Ectodermal cell (in vitro differentiated cells): ENCODE data around the gene NGB.

ENCODE experiments used
- H3K27ac ChIP-seq: 2 replicates; pipeline ENCODE4 v1.7.0; 2013; ENCODE audit warnings: mild to moderate bottlenecking, low read depth, low read length; ENCODE audit not compliant: insufficient read depth, poor library complexity, severe bottlenecking
- H3K27me3 ChIP-seq: 2 replicates; pipeline ENCODE4 v1.7.0; 2013; ENCODE audit warnings: mild to moderate bottlenecking, low read length; ENCODE audit not compliant: insufficient read depth, control insufficient read depth, poor library complexity, severe bottlenecking
- H3K36me3 ChIP-seq: one replicate; pipeline ENCODE4 v1.7.0; 2013; ENCODE audit warnings: low read length; ENCODE audit not compliant: control insufficient read depth, insufficient read depth
- H3K4me1 ChIP-seq: one replicate; pipeline ENCODE4 v1.7.0; 2013; ENCODE audit warnings: low read length; ENCODE audit not compliant: control insufficient read depth, insufficient read depth
- H3K4me3 ChIP-seq: 2 replicates; pipeline ENCODE4 v1.7.0; 2013; ENCODE audit warnings: low read depth, low read length, control low read depth; ENCODE audit not compliant: insufficient read depth
- H3K9me3 ChIP-seq: 2 replicates; pipeline ENCODE4 v1.7.0; 2013; ENCODE audit warnings: mild to moderate bottlenecking, low read length, moderate library complexity; ENCODE audit not compliant: control insufficient read depth
- WGBS, 2 experiments: methylation state at CpG; one replicate each; pipeline ENCODE4 v1.1.7; 2013; ENCODE audit warnings: missing lambda C conversion rate in 2 of 2; 5-methylcytosine and 5-hydroxymethylcytosine counted together

Gene NGB

DNA sequence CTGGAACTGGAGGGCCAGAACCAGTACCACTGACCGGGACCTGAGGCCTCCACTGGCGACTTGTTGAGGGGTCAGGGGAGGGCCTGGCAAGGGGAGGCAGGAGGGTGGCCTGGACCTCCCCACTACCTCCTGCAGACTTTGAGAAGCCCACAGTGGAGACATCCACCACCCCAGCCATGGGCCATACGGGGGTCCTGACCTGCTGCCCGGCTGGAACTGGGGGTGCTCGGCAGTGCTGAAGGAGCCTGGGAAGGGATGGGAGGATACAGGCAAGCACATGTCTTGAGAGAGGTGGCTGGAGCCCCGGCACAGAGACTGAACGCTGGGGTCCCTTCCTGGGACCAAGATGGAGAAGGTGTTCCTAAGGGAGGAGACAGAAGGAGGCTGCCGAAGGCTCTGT is 14.3 kb downstream of the NGB start:
- Histone ChIP-seq H3K36me3 (no peaks in the 10 kb centered on the region), H3K4me3 (no peak overlapping the region), H3K27ac (no peak overlapping the region), H3K27me3 (no peaks in the 10 kb centered on the region), H3K4me1 (no peaks in the 10 kb centered on the region), H3K9me3 (no peaks in the 10 kb centered on the region)
- WGBS, 2 experiments, result 95 to 96% methylated on average over 8 of the region's 8 CpGs

GRCh38 chr14:77253333-77254190 is 17.4 kb downstream of the NGB start:
- Histone ChIP-seq H3K4me3 (no peak overlapping the region), H3K36me3 (no peaks in the 10 kb centered on the region), H3K27ac (no peak overlapping the region), H3K9me3 (no peaks in the 10 kb centered on the region), H3K4me1 (no peaks in the 10 kb centered on the region), H3K27me3 (no peaks in the 10 kb centered on the region)
- 89 to 90% methylated on average over 20 of the region's 20 CpGs for WGBS, 2 experiments

DNA sequence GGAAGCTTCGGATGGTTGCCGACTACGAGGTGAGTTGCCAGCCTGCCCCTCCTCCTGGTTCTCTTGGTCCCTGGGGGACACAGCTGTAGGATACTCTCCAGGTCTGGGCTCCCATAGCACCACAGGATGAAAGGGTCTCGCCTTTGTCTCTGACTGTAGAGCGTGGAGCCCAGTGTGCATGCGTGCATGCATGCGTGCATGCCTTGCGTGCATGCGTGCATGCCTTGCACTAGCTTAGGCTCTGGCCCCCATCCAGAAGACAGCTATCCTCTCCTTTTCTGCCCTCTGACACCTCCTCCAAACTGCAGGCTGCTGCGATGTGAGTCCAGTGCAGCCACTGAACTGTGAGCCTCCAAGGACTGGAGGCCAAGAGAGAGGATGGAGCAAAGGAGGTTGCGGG is 19.1 kb downstream of the NGB start:
- no peaks in the 10 kb centered on the region for H3K9me3 ChIP-seq
- no peak overlapping the region for H3K4me3 ChIP-seq
- no peak overlapping the region for H3K27ac ChIP-seq
- 94 to 95% methylated on average over 11 of the region's 11 CpGs for WGBS, 2 experiments
- no peaks in the 10 kb centered on the region for H3K4me1 ChIP-seq
- H3K27me3 ChIP-seq, result no peaks in the 10 kb centered on the region
- no peaks in the 10 kb centered on the region for H3K36me3 ChIP-seq

DNA sequence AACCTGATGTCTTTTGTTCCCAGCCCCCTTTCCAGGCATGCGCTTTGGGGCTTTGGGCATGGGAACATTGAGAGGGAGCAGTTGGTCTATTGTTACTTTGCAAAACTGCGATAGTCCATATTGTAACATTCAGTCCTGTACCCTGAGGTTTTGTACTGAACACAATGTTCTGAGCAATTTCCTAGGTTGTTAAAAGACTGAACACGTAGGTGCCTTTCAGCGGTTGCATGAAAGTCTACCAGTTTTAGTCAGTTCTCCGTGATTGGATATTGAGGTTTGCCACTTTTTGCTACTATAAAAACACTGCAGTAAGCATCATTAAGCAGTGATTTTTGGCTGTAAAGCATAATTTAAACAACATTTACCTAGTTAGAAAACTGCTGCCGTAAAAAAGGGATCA is 20.1 kb downstream of the NGB start:
- no peak overlapping the region for H3K27ac ChIP-seq
- no peaks in the 10 kb centered on the region for H3K9me3 ChIP-seq
- 89 to 92% methylated on average over 6 of the region's 6 CpGs for WGBS, 2 experiments
- no peaks in the 10 kb centered on the region for H3K4me1 ChIP-seq
- H3K4me3 ChIP-seq, result no peak overlapping the region
- no peaks in the 10 kb centered on the region for H3K36me3 ChIP-seq
- no peaks in the 10 kb centered on the region for H3K27me3 ChIP-seq

GRCh38 chr14:77249286-77249685 is 21.7 kb downstream of the NGB start:
- no peak overlapping the region for H3K4me3 ChIP-seq
- H3K4me1 ChIP-seq, result no peaks in the 10 kb centered on the region
- WGBS, 2 experiments, result 94% methylated on average over 7 of the region's 7 CpGs
- no peaks in the 10 kb centered on the region for H3K9me3 ChIP-seq
- no peaks in the 10 kb centered on the region for H3K36me3 ChIP-seq
- no peak overlapping the region for H3K27ac ChIP-seq
- H3K27me3 ChIP-seq, result no peaks in the 10 kb centered on the region

DNA sequence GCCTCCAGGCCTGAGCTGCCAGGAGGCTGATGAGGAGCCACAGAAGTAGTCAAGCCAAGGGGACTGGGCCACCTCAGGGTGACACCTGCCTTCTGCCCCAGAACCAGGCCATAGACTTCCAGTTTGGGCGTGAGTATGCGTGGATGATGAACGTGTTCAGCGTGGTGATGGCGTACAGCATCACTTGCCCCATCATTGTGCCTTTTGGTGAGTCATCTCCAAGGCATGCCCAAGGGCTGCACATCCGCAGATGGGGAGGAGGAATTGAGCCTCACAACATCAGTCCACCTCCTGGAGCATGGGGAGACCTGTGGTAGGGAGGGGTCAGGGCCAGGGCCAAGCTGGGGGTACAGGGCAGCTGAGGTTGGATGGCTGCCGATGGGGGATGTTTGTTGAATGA is 22.3 kb downstream of the NGB start:
- Histone ChIP-seq H3K9me3 (no peaks in the 10 kb centered on the region), H3K4me3 (no peak overlapping the region), H3K27me3 (no peaks in the 10 kb centered on the region), H3K27ac (no peak overlapping the region), H3K36me3 (no peaks in the 10 kb centered on the region), H3K4me1 (no peaks in the 10 kb centered on the region)
- 94 to 95% methylated on average over 7 of the region's 7 CpGs for WGBS, 2 experiments

- Histone ChIP-seq H3K9me3 (no peaks in the 10 kb centered on the region), H3K27ac (no peak overlapping the region), H3K27me3 (no peaks in the 10 kb centered on the region), H3K36me3 (no peaks in the 10 kb centered on the region), H3K4me1 (no peaks in the 10 kb centered on the region), H3K4me3 (no peak overlapping the region)
- WGBS, 2 experiments, result 100% methylated on average over 1 of the region's 1 CpG; no CpG with 5 or more reads in 1 of the 2 experiments
These were observed 24.2 kb downstream of the NGB start for GRCh38 chr14:77246784-77247183.

GRCh38 chr14:77245820-77246219 is 25.2 kb downstream of the NGB start:
- no peak overlapping the region for H3K4me3 ChIP-seq
- no peaks in the 10 kb centered on the region for H3K36me3 ChIP-seq
- H3K9me3 ChIP-seq, result no peaks in the 10 kb centered on the region
- 91 to 93% methylated on average over 4 of the region's 4 CpGs for WGBS, 2 experiments
- no peak overlapping the region for H3K27ac ChIP-seq
- H3K27me3 ChIP-seq, result no peaks in the 10 kb centered on the region
- no peaks in the 10 kb centered on the region for H3K4me1 ChIP-seq

DNA sequence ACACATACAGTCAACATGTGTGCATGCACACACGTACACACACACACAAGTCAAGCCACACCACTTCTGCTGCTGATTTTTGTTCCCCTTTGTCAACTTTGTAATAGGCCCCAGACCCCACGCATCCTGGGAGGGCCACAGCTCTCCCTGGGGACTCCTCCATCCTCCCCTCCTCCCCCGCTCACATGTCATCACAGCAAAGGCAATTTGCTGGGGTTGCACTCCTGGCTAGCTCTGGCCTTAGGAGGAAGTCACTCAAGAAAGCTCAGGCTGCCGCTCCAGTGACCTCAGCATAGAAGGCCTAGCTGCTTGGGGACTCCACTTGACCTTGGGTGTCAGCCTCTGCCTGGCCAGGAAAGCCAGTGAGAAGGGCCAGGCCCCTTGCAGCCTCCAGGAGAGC is 27.2 kb downstream of the NGB start:
- no peaks in the 10 kb centered on the region for H3K4me1 ChIP-seq
- WGBS, 2 experiments, result 88 to 92% methylated on average over 4 of the region's 4 CpGs
- H3K4me3 ChIP-seq, result no peak overlapping the region
- H3K36me3 ChIP-seq, result no peaks in the 10 kb centered on the region
- no peaks in the 10 kb centered on the region for H3K9me3 ChIP-seq
- no peak overlapping the region for H3K27ac ChIP-seq
- no peaks in the 10 kb centered on the region for H3K27me3 ChIP-seq

DNA sequence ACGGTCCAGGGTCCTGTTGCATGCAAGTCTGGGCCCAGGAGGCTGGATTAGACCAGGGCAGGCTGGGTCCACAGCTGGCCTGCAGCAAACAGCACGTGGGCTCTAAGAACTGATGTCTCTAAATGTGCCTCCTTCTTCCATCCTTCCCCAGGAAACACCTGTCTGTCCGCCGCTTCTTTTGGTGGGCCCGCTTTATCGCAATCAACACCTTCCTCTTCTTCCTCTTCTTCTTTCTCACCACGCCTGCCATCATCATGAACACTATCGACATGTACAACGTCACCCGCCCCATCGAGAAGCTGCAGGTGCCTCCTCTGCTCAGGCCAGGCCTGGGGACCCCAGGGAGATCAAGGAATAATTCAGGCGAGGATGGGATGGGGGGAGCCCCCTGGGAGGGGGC is 28.3 kb downstream of the NGB start:
- 91 to 93% methylated on average over 12 of the region's 12 CpGs for WGBS, 2 experiments
- no peaks in the 10 kb centered on the region for H3K36me3 ChIP-seq
- no peak overlapping the region for H3K27ac ChIP-seq
- no peaks in the 10 kb centered on the region for H3K4me1 ChIP-seq
- H3K9me3 ChIP-seq, result no peaks in the 10 kb centered on the region
- H3K4me3 ChIP-seq, result no peak overlapping the region
- H3K27me3 ChIP-seq, result no peaks in the 10 kb centered on the region
